ENCODE data around the gene NIT2. TPM values are rescaled to one million over a fixed set of nuclear protein-coding genes. Genes with fewer than 3 reads are reported as not detected.
"Not testable (repeated sequence)": the region's sequence is repeated elsewhere in the genome, so short reads cannot be mapped to it uniquely, and the experiment has no call there.

The NIT2 gene
- total RNA-seq, 3 donors from 2014 or later = 27.0 to 35.9 (median 28.2) TPM

- TF ChIP-seq CTCF (IDR thresholded peaks at IDR 0.05) = no peak
- Histone ChIP-seq H3K36me3 (ENCODE audit: low read depth) (no peaks in the 10 kb centered on the region), H3K9me3 (no peaks in the 10 kb centered on the region)
Measured at GRCh38 chr3:100319951-100320350, 14.6 kb upstream of the NIT2 start.

GRCh38 chr3:100324044-100324443 is 10.5 kb upstream of the NIT2 start:
- Histone ChIP-seq H3K4me3 (no peak overlapping the region), H3K4me1 (ENCODE audit: low read depth) (no peaks in the 10 kb centered on the region), H3K9me3 (peaks cover 4% of the 10 kb centered on the region), H3K36me3 (ENCODE audit: low read depth) (no peaks in the 10 kb centered on the region)
- DNase-seq (no peak), ATAC-seq (no peak)
- intact Hi-C loops (cut with DNase I, micrococcal nuclease) = no loop called here
- TF ChIP-seq CTCF (IDR thresholded peaks at IDR 0.05) = no peak

More at GRCh38 chr3:100319951-100320350, 14.6 kb upstream of the NIT2 start:
- intact Hi-C loops (cut with DNase I, micrococcal nuclease) = no loop called here
- Histone ChIP-seq H3K4me1 (ENCODE audit: low read depth) (no peaks in the 10 kb centered on the region), H3K4me3 (no peak overlapping the region)
- no peak for DNase-seq
- no peak for ATAC-seq

- Histone ChIP-seq H3K4me1 (ENCODE audit: low read depth) (no peaks in the 10 kb centered on the region), H3K9me3 (peaks cover 4% of the 10 kb centered on the region), H3K36me3 (ENCODE audit: low read depth) (no peaks in the 10 kb centered on the region), H3K4me3 (no peak overlapping the region)
- TF ChIP-seq CTCF (IDR thresholded peaks at IDR 0.05) = no peak
- ATAC-seq (no peak), DNase-seq (no peak)
- intact Hi-C loops (cut with DNase I, micrococcal nuclease) = no loop called here
Measured at GRCh38 chr3:100325827-100326226, 8.7 kb upstream of the NIT2 start.

- intact Hi-C loops (cut with DNase I, micrococcal nuclease); H3K4me3 ChIP-seq; DNase-seq; H3K36me3 ChIP-seq (ENCODE audit: low read depth); H3K4me1 ChIP-seq (ENCODE audit: low read depth); ATAC-seq; H3K9me3 ChIP-seq: not testable (repeated sequence)
Measured at GRCh38 chr3:100327377-100327776, 7.2 kb upstream of the NIT2 start.

GRCh38 chr3:100329800-100330489 is 4.6 kb upstream of the NIT2 start:
- DNase-seq (no peak), ATAC-seq (no peak)
- Histone ChIP-seq H3K4me3 (no peak overlapping the region), H3K9me3 (peaks cover 4% of the 10 kb centered on the region), H3K36me3 (ENCODE audit: low read depth) (no peaks in the 10 kb centered on the region), H3K4me1 (ENCODE audit: low read depth) (no peaks in the 10 kb centered on the region)
- no peak for TF ChIP-seq CTCF (IDR thresholded peaks at IDR 0.05)
- intact Hi-C loops (cut with DNase I, micrococcal nuclease) = no loop called here

GRCh38 chr3:100330651-100331050 is 3.9 kb upstream of the NIT2 start:
- intact Hi-C loops (cut with DNase I, micrococcal nuclease) = no loop called here
- ATAC-seq = no peak
- no peak for TF ChIP-seq CTCF (IDR thresholded peaks at IDR 0.05)
- DNase-seq = no peak
- Histone ChIP-seq H3K9me3 (peaks cover 4% of the 10 kb centered on the region), H3K4me3 (no peak overlapping the region), H3K4me1 (ENCODE audit: low read depth) (no peaks in the 10 kb centered on the region), H3K36me3 (ENCODE audit: low read depth) (no peaks in the 10 kb centered on the region)
